DOHH2 (cell line): Measurements from ENCODE around the gene BRD7.

Experiments used
- H3F3A ChIP-seq: fragments of 200-600 bp; sonication (generic), shearing (Covaris generic); 2 replicates; pipeline ENCODE4 v1.6.0; 2016; ENCODE audit warnings: antibody characterized with exemption, mild to moderate bottlenecking; ENCODE audit not compliant: control insufficient read depth, insufficient read depth
- H3K27ac ChIP-seq: fragments of 200-600 bp; sonication (generic); 2 replicates; pipeline ENCODE4 v1.5.1; 2014; ENCODE audit warnings: low read depth, mild to moderate bottlenecking, low read length, moderate library complexity
- H3K27me3 ChIP-seq: fragments of 200-600 bp; sonication (generic); 2 replicates; pipeline ENCODE4 v1.6.1; 2014; ENCODE audit warnings: mild to moderate bottlenecking, low read length, mixed read lengths; ENCODE audit not compliant: control insufficient read depth
- H3K36me3 ChIP-seq: fragments of 200-600 bp; sonication (generic); 2 replicates; pipeline ENCODE4 v1.6.1; 2014; ENCODE audit warnings: mild to moderate bottlenecking, low read length, moderate library complexity, mixed read lengths; ENCODE audit not compliant: control insufficient read depth
- H3K4me1 ChIP-seq: fragments of 200-600 bp; sonication (generic); 2 replicates; pipeline ENCODE4 v1.6.1; 2014; ENCODE audit warnings: mild to moderate bottlenecking, low read length, mixed read lengths; ENCODE audit not compliant: control insufficient read depth
- H3K4me2 ChIP-seq: fragments of 200-600 bp; sonication (generic); 2 replicates; pipeline ENCODE4 v1.6.0; 2014; ENCODE audit warnings: mild to moderate bottlenecking, low read length, moderate library complexity
- H3K4me3 ChIP-seq: fragments of 200-600 bp; sonication (generic); 2 replicates; pipeline ENCODE4 v1.5.1; 2014; ENCODE audit warnings: mild to moderate bottlenecking, low read length, mixed read lengths
- H3K79me2 ChIP-seq: fragments of 200-600 bp; sonication (generic); 2 replicates; pipeline ENCODE4 v1.6.1; 2014; ENCODE audit warnings: mild to moderate bottlenecking, low read length, mixed read lengths; ENCODE audit not compliant: control insufficient read depth
- H3K9me2 ChIP-seq: fragments of 200-600 bp; sonication (generic); replicated peaks from 2 replicates; pipeline ENCODE4 v1.6.1; 2014; ENCODE audit warnings: mild to moderate bottlenecking, low read length, mixed read lengths; ENCODE audit not compliant: control insufficient read depth
- H3K9me3 ChIP-seq: fragments of 200-600 bp; sonication (generic); 2 replicates; pipeline ENCODE4 v1.6.1; 2014; ENCODE audit warnings: antibody characterized with exemption, low read length, mixed read lengths; ENCODE audit not compliant: control insufficient read depth, insufficient read depth
- H4K20me1 ChIP-seq: fragments of 200-600 bp; sonication (generic); 2 replicates; pipeline ENCODE4 v1.6.0; 2014; ENCODE audit warnings: low read depth, mild to moderate bottlenecking, antibody characterized with exemption, low read length, moderate library complexity; ENCODE audit not compliant: control insufficient read depth, insufficient read depth
- CTCF ChIP-seq: fragments of 200-600 bp; sonication (generic); IDR thresholded peaks from one replicate; pipeline ENCODE4 v1.5.1; 2014; ENCODE audit warnings: antibody characterized with exemption, mild to moderate bottlenecking, low read depth, low read length; ENCODE audit not compliant: poor library complexity, severe bottlenecking
- EZH2phosphoT487 ChIP-seq: fragments of 200-600 bp; sonication (generic); IDR thresholded peaks from 2 replicates; pipeline ENCODE4 v1.6.1; 2017; ENCODE audit warnings: borderline replicate concordance, mild to moderate bottlenecking, antibody characterized with exemption, low read length, moderate library complexity, mixed read lengths

Gene BRD7

GRCh38 chr16:50288026-50288425 lies 80.8 kb downstream of the BRD7 start:
- Histone ChIP-seq H3K9me2 (no peaks in the 10 kb centered on the region), H3K9me3 (no peaks in the 10 kb centered on the region), H3K79me2 (peaks cover 24% of the 10 kb centered on the region), H3K27me3 (no peaks in the 10 kb centered on the region), H3K4me3 (no peak overlapping the region), H3K27ac (no peak overlapping the region), H3K4me2 (no peak overlapping the region), H3F3A (no peaks in the 10 kb centered on the region), H3K4me1 (peaks cover 20% of the 10 kb centered on the region), H3K36me3 (peaks cover 7% of the 10 kb centered on the region; the same call in 1 of the 2 replicates), H4K20me1 (no peaks in the 10 kb centered on the region)
- TF ChIP-seq EZH2phosphoT487 (no peak), CTCF (no peak)

GRCh38 chr16:50286681-50287080 lies 82.1 kb downstream of the BRD7 start:
- Histone ChIP-seq H3K4me3 (no peak overlapping the region), H3K27ac (no peak overlapping the region), H3K79me2 (peaks cover 33% of the 10 kb centered on the region), H4K20me1 (no peaks in the 10 kb centered on the region), H3K4me2 (no peak overlapping the region), H3K4me1 (peaks cover 34% of the 10 kb centered on the region), H3K27me3 (no peaks in the 10 kb centered on the region), H3K36me3 (peaks cover 7% of the 10 kb centered on the region; the same call in 1 of the 2 replicates), H3F3A (no peaks in the 10 kb centered on the region), H3K9me3 (no peaks in the 10 kb centered on the region), H3K9me2 (no peaks in the 10 kb centered on the region)
- TF ChIP-seq CTCF: no peak
- TF ChIP-seq EZH2phosphoT487: no peak

GRCh38 chr16:50285406-50286003 lies 83.3 kb downstream of the BRD7 start:
- no peaks in the 10 kb centered on the region for H3K9me2 ChIP-seq
- no peak for TF ChIP-seq CTCF
- no peak for TF ChIP-seq EZH2phosphoT487
- no peak overlapping the region for H3K4me3 ChIP-seq
- no peaks in the 10 kb centered on the region for H4K20me1 ChIP-seq
- peaks cover 46% of the 10 kb centered on the region for H3K4me1 ChIP-seq
- H3F3A ChIP-seq: peaks cover 2% of the 10 kb centered on the region; the same call in 1 of the 2 replicates
- no peak overlapping the region for H3K4me2 ChIP-seq
- H3K79me2 ChIP-seq: peaks cover 45% of the 10 kb centered on the region
- no peak overlapping the region for H3K27ac ChIP-seq
- no peaks in the 10 kb centered on the region for H3K9me3 ChIP-seq
- H3K36me3 ChIP-seq: peaks cover 7% of the 10 kb centered on the region; the same call in 1 of the 2 replicates
- H3K27me3 ChIP-seq: no peaks in the 10 kb centered on the region
